ENCODE measurements around the gene KCNAB1.

DNA sequence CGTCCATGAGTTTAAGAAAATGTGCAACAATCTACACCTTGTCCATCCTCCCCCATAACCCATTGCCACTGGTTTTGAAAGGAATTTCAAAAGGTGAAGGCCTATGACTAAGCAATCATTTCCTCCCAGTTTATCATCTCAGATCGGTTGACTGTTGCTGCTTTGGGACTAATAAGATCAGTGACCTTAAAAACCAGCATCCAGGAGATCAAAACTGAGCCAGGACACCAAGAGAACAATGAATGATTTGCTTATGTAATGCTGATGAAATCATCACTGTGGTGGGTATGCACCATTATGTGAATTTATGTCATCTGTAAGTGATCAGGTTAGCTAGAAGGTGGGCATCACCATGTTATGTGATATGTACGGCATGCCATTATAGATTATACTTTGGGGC lies 239.0 kb downstream of the KCNAB1 start:
- TF ChIP-seq FOXM1 (IDR thresholded peaks at IDR 0.05; ENCODE audit: borderline replicate concordance) (no peak), FOXA1 (IDR thresholded peaks at IDR 0.05) (no peak), ARNT (IDR thresholded peaks at IDR 0.05) (no peak), L3MBTL2 (conservative IDR thresholded peaks at IDR 0.05) (no peak), BHLHE40 (IDR thresholded peaks at IDR 0.05; ENCODE audit: borderline replicate concordance) (no peak), SP1 (IDR thresholded peaks at IDR 0.05) (no peak)

Measured in HEK293T (cell line).